Amniotic stem cell (primary cell): Measurements from ENCODE around the gene NPIPB6.

Experiments used
- DNase-seq: peaks from one replicate; lab custom pipeline; 2025; lab: John Stamatoyannopoulos, UW

The NPIPB6 gene

DNA sequence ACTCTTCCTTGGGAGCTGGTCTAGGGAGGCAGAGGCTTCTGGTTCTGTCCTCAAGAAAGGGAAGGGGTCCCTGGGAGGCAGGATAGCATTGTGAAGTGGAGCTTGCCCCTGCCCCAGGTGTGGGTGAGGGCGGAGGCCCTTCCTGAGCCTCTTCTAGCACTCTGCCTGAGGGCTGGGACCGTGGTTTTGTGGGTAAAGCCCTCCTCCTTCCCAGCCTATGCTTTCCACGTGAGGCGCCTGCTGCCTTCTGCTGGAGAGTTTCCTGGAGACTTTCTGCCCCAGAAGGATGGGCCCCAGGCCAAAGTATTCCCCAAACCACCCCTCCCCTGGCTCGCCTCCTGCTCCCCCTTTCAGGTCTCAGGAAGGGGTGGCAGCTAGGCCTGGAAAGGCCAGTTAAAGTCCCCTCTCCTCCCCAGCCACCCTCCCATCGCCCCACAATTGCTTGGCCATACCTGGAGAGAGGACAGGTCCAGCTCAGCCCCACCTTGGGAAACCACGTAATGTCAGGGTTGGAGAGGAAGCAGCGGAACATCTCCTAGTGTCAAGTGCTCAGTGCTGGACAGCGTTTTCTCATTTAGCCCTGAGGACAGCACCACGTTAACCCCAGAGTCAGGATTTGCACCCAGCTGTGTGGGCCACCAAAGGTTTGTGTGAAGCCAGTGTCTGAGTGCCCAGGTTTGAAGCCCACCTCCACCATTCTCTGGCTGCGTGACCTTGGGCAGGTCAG lies 65.4 kb downstream of the NPIPB6 start:
- DNase-seq, result no peak

DNA sequence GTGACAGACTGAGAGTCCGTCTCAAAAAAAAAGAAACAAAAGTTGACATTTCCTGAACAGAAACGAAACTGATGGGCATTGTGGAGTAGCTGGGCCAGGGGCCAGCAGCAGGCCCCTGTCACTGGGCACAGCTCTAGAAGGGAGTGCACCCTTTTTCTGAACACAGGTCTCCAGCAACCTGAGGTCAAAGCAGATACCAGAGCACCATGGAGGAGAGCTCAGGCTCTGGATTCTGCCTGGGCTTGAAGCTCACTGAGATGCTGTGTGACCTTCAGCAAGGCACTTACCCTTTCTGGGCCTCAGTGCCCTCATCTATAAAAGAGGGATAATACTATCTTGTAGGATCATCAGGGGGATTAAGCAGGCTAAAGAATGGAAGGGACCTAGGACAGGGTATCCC lies 66.0 kb downstream of the NPIPB6 start:
- no peak for DNase-seq

DNA sequence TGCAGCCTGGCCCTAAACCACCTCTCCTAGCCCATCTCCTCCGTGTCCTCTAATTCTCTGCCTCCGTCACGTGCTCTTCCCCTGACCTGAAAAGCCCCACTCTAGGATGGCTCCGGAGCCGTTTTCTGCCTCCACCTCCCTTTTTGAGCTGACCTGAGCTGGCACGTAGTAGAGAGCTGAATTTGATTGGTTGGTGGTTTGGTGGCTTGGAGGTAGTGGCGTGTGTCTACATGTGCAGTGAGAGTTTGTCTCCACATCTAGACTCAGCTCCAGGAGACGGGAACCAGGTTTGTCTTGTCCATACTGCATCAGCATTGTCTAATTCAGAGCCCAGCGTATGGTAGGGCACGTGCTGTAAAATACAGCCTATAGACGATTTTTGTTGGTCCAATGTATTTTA lies 68.0 kb downstream of the NPIPB6 start:
- DNase-seq, result no peak

DNA sequence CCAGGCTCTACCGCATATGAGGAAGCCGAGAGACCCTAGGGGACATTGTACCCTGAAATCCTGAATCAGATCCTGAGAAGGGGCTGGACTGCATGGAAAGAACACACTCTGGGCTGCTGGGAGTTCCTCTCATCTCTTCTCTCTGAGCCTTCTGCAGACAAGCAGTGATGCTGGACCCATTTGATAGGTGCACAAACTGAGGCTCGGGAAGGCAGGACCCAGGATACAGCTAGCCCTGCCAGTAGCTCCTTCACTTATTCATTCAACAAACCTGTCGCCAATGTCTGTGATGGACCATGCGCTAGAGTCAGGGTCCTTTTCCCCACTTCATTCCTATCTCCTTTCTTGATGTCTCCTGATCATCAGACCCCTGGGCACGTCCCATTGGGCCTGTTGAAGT lies 69.1 kb downstream of the NPIPB6 start:
- DNase-seq, result no peak

DNA sequence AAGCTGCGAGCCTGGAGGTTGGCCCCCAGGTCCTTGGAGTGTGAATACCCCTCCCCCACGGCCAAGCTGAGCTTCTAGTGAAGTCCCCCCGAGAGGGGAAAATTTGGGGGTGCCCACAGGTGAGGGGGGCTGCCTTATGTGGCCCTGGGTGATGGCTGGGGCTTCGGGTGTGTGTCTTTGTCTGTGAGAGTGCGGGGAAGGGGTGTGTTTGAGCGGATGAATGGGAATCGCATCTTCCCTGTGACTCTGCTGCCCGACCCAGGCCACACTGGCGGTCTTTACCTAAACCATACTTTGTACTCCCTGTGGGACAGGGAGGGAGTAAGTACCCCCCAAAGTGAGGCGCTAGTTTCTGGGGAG lies 69.7 kb downstream of the NPIPB6 start:
- no peak for DNase-seq

DNA sequence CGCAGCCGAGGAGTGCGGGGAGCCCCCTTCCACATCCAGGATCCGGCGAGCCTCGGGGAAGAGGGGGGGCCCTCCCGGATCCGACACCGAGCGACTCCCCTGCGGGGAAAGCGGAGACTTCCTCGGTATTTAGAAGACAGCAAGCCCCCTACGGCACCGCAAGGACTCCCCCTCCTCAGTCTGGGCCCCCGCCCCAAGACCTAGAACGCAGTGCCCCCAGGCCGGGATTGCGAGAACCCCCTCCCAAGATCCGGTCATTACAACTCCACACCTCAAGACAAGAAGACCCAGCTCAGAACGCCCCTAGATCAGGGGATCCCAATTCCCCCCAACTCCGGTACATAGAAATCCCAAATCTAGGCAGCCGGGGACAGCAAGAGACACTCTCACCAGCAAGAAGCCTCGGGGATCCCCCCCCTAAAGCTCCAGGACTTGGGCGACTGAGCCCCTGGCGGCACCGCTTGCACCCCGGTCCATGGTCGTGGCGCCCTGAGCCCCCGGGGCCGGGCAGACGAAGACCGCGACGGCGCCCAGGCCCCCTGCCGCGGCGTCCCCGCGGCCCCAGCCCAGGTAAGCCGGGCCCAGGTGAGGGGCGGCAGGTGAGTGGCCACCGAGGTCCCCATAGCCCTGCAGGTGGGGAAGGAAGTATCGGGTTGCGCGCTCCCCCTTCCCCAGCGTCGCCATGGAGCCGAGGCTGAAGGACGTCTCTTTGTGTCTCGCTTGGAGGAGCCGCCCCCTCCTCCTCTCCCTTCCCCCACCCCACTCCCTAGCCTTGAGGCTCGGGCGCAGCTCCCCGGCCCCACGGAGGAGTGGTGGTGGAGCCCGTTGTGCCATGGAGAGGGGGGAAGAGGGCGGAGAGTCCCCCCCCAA lies 70.3 kb downstream of the NPIPB6 start:
- no peak for DNase-seq
